NT2/D1 (cell line): Measurements from ENCODE around the gene HINFP.

ENCODE experiments used
- DNase-seq: peaks from one replicate; pipeline ENCODE4 v3.0.0-alpha.2; 2011; ENCODE audit warnings: low read depth, low spot score
- H3K27me3 ChIP-seq: 2 replicates; pipeline ENCODE4 v1.6.0; 2011; ENCODE audit warnings: mild to moderate bottlenecking; ENCODE audit not compliant: insufficient read length, insufficient read depth
- H3K36me3 ChIP-seq: 2 replicates; pipeline ENCODE4 v1.6.1; 2011; ENCODE audit warnings: mild to moderate bottlenecking, low read length, mixed read lengths; ENCODE audit not compliant: insufficient read depth, insufficient read length
- H3K4me1 ChIP-seq: 2 replicates; pipeline ENCODE4 v1.5.1; 2011; ENCODE audit not compliant: insufficient read depth, insufficient read length
- H3K4me3 ChIP-seq: 2 replicates; pipeline ENCODE4 v1.5.1; 2011; ENCODE audit warnings: low read depth; ENCODE audit not compliant: insufficient read length
- H3K9ac ChIP-seq: 2 replicates; pipeline ENCODE4 v1.6.0; 2011; ENCODE audit warnings: low read depth; ENCODE audit not compliant: insufficient read length
- H3K9me3 ChIP-seq: 2 replicates; pipeline ENCODE4 v1.5.1; 2011; ENCODE audit warnings: mild to moderate bottlenecking, low read length; ENCODE audit not compliant: insufficient read depth
- SUZ12 ChIP-seq: IDR thresholded peaks from 2 replicates; pipeline ENCODE4 v1.6.1; 2011; ENCODE audit not compliant: insufficient read length, insufficient read depth; ENCODE audit errors: extremely low read depth
- YY1 ChIP-seq: IDR thresholded peaks from 2 replicates; pipeline ENCODE4 v1.6.1; 2011; ENCODE audit not compliant: insufficient read length, insufficient read depth
- ZNF274 ChIP-seq: IDR thresholded peaks from 2 replicates; pipeline ENCODE4 v1.6.1; 2011; ENCODE audit warnings: mild to moderate bottlenecking, low read depth, low read length

The HINFP gene

DNA sequence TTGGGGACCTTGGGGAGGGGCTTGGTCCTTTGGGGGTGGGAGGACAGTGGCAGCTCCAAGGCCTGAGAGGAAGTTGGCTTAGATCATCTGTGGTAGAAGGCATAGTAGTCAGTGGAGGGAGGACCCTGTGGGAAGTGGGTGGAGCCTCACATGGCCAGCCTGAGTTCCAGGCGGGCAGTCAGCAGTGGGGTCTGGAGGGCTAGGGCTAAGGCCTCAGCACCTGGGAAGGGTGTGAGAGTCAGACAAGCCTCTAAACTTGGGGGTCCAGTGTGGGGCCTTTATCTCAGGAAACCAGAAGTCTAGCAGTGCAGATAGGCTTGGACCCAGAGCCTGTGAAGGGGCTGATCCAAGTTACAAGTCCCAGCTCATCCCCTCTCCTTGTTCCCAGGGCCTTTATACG is 51.1 kb downstream of the HINFP start:
- TF ChIP-seq ZNF274 (no peak), YY1 (no peak), SUZ12 (no peak)

DNA sequence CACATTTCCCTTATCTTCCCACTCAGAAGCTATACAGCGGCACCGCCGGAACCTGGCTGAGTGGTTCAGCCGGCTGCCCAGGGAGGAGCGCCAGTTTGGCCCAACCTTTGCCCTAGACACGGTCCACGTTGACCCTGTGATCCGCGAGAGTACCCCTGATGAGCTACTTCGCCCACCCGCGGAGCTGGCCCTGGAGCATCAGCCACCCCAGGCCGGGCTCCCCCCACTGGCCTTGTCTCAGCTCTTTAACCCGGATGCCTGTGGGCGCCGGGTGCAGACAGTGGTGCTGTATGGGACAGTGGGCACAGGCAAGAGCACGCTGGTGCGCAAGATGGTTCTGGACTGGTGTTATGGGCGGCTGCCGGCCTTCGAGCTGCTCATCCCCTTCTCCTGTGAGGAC is 52.1 kb downstream of the HINFP start:
- H3K9me3 ChIP-seq = no peaks in the 10 kb centered on the region
- TF ChIP-seq ZNF274 (no peak), YY1 (no peak), SUZ12 (no peak)
- H3K4me3 ChIP-seq = no peak overlapping the region
- H3K36me3 ChIP-seq = peaks cover 33% of the 10 kb centered on the region
- H3K9ac ChIP-seq = no peak overlapping the region
- H3K4me1 ChIP-seq = no peaks in the 10 kb centered on the region
- no peaks in the 10 kb centered on the region for H3K27me3 ChIP-seq
- DNase-seq = no peak

More for the DNA sequence above, 51.1 kb downstream of the HINFP start:
- Histone ChIP-seq H3K27me3 (no peaks in the 10 kb centered on the region), H3K4me1 (peaks cover 5% of the 10 kb centered on the region), H3K4me3 (no peak overlapping the region), H3K9ac (no peak overlapping the region), H3K9me3 (no peaks in the 10 kb centered on the region), H3K36me3 (peaks cover 28% of the 10 kb centered on the region)
- no peak for DNase-seq

DNA sequence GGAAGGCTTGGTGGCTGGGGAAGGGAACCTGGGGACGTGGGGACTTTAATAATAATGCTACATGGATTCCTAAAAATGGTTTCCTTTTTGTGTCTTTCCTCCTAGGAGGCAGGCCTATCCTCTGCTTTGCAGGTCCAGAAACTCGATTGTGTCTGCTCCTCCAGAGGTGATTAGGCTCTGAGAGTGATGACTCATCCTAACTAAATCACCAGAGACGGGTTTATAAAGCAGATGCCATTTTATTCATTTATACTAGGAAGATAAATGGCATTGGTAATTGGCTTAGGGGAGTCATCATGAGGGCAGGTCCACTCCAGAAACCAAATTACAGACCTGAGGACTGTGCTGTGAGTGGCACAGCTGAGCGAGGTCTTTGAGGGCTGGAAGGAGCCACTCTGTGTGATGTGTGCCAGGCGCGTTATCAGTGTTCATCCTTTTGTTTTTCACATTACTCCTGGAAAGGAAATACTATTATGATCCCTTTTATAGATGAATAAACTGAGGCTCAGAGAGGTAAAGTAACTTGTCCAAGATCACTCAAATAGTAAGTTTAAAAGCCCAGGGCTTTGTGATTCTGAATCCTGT is 54.2 kb downstream of the HINFP start:
- TF ChIP-seq SUZ12 = no peak
- no peak for TF ChIP-seq ZNF274
- no peak for TF ChIP-seq YY1
- H3K27me3 ChIP-seq = no peaks in the 10 kb centered on the region
- H3K9ac ChIP-seq = no peak overlapping the region
- no peaks in the 10 kb centered on the region for H3K9me3 ChIP-seq
- H3K4me1 ChIP-seq = no peaks in the 10 kb centered on the region
- DNase-seq = no peak
- no peak overlapping the region for H3K4me3 ChIP-seq
- peaks cover 39% of the 10 kb centered on the region for H3K36me3 ChIP-seq

DNA sequence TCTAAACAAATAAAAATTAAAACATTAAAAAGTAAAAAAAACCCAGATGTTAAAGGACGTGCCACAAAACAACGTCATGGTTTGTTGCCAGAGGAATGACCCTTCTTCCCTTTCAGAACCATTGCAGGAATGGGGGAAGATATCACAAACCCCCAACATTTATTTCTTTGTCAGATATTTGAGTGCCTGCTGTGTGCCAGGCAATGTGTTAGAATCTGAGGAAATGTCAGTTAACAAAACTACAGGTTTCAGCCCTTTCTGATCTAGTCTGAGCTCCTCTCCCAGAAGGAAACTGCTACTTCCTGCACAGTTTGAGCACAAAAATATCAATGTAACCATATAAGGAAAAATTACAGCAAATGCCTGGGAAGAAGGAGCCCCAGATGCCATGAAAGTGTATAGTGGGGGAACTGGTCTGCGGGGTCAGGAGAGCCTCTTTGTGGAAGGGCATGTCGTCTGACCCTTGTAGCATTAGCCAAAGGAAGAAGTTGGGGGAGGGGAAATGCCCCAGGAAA is 56.8 kb downstream of the HINFP start:
- H3K27me3 ChIP-seq = no peaks in the 10 kb centered on the region
- H3K36me3 ChIP-seq = peaks cover 36% of the 10 kb centered on the region
- TF ChIP-seq YY1 (no peak), ZNF274 (no peak), SUZ12 (no peak)
- no peak overlapping the region for H3K9ac ChIP-seq
- H3K9me3 ChIP-seq = no peaks in the 10 kb centered on the region
- no peak for DNase-seq
- no peak overlapping the region for H3K4me3 ChIP-seq
- no peaks in the 10 kb centered on the region for H3K4me1 ChIP-seq

DNA sequence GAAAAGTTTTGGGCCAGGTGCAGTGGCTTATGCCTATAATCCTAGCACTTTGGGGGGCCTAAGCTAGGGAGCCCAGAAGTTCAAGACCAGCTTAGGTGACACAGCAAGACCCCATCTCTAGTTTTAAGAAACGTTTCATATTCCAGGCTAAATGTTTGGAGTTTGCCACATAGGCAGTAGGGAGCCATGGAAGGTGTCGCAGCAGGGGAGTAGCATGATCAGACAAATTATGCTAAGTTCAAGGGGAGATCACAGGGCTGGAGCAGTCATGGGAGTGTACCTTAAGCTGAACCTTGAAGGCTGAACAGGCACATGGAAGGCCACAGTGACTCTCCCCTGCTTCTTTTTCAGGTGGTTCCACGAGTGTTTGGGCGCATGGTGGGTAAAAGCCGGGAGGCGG is 58.0 kb downstream of the HINFP start:
- DNase-seq = no peak
- Histone ChIP-seq H3K27me3 (no peaks in the 10 kb centered on the region), H3K36me3 (peaks cover 33% of the 10 kb centered on the region), H3K9me3 (no peaks in the 10 kb centered on the region), H3K9ac (no peak overlapping the region), H3K4me1 (no peaks in the 10 kb centered on the region), H3K4me3 (no peak overlapping the region)
- TF ChIP-seq YY1 (no peak), SUZ12 (no peak), ZNF274 (no peak)

DNA sequence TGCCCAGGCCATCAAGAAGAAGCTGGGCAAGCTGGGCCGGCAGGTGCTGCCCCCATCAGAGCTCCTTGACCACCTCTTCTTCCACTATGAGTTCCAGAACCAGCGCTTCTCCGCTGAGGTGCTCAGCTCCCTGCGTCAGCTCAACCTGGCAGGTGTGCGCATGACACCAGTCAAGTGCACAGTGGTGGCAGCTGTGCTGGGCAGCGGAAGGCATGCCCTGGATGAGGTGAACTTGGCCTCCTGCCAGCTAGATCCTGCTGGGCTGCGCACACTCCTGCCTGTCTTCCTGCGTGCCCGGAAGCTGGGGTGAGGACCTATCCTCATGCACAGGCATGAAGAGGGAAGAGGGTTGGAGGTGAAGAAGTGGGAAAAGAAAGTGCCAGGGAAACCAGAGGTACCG is 58.6 kb downstream of the HINFP start:
- no peak overlapping the region for H3K9ac ChIP-seq
- no peak overlapping the region for H3K4me3 ChIP-seq
- TF ChIP-seq YY1 (no peak), ZNF274 (no peak), SUZ12 (no peak)
- H3K36me3 ChIP-seq = peaks cover 27% of the 10 kb centered on the region
- H3K9me3 ChIP-seq = no peaks in the 10 kb centered on the region
- no peaks in the 10 kb centered on the region for H3K4me1 ChIP-seq
- DNase-seq = no peak
- H3K27me3 ChIP-seq = no peaks in the 10 kb centered on the region

DNA sequence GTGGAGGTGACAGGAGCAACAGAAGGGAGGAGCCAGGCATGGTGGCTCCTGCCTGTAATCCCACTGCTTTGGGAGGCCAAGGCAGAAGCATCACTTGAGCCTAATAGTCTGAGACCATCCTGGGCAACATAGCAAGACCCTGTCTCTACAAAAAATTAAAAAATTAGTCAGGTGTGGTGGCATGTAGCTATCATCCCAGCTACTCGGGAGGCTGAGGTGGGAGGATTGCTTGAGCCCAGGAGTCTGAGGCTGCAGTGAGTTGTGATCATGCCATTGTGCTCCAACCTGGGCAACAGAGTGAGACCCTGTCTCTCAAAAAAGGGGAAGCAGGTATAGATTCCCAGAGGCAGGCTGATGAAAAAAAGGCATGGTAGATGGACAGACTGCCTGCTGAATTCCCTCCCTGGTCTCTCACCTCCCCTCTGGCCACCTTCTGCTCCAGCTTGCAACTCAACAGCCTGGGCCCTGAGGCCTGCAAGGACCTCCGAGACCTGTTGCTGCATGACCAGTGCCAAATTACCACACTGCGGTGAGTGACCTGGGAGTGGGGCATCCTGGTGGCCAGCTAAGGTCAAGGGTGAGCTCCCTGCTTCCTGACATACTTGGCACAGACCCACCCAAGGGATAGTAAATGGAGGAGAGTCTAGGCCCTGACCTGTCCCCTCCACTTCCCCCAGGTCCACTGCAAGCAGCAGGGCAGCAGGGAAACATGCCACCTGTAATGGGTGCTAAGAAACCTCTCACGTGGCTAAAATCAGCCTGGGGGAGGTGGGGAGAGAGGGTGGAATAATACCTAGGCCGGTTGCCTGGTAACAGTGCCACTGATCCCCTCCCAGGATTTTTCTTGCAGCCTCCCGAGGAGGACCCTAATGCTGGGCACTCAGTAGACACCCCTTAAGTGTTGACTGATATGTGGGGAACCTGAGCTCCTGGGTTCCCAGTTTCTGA is 59.6 kb downstream of the HINFP start:
- H3K4me1 ChIP-seq = no peaks in the 10 kb centered on the region
- no peaks in the 10 kb centered on the region for H3K9me3 ChIP-seq
- no peaks in the 10 kb centered on the region for H3K27me3 ChIP-seq
- TF ChIP-seq YY1 = no peak
- no peak for TF ChIP-seq ZNF274
- no peak overlapping the region for H3K9ac ChIP-seq
- DNase-seq = no peak
- H3K4me3 ChIP-seq = no peak overlapping the region
- H3K36me3 ChIP-seq = peaks cover 19% of the 10 kb centered on the region
